ENCODE data around the gene ARHGEF7. TPM values are rescaled to one million over a fixed set of nuclear protein-coding genes. Genes with fewer than 3 reads are reported as not detected.

Gene ARHGEF7
- total RNA-seq, 2 experiments from 2014 or later, result 39.5 to 51.3 TPM

- Histone ChIP-seq H3K79me2 (ENCODE audit: insufficient read depth, low read depth, low read length) (no peaks in the 10 kb centered on the region), H3K4me2 (ENCODE audit: low read length) (no peak overlapping the region), H3K27ac (ENCODE audit: low read depth, low read length, poor library complexity, severe bottlenecking) (no peak overlapping the region), H4K20me1 (ENCODE audit: insufficient read depth, low read length) (no peaks in the 10 kb centered on the region), H3K9me3 (ENCODE audit: low read length) (no peaks in the 10 kb centered on the region), H2AFZ (ENCODE audit: low read length) (no peak overlapping the region), H3K4me3 (ENCODE audit: low read depth, low read length, poor library complexity, severe bottlenecking) (no peak overlapping the region), H3K36me3 (ENCODE audit: insufficient read depth, low read length) (no peaks in the 10 kb centered on the region), H3K9me2 (ENCODE audit: insufficient read depth, low read length) (no peaks in the 10 kb centered on the region), H3K4me1 (ENCODE audit: insufficient read depth, low read length, poor library complexity, severe bottlenecking) (no peaks in the 10 kb centered on the region)
- ChIA-PET CTCF (ENCODE audit: unreplicated experiment) (no interaction called here), POLR2A (no interaction called here)
- no TSS peak for BruUV-seq (replicated peaks)
- TF ChIP-seq EZH2phosphoT487 (IDR thresholded peaks at IDR 0.05; ENCODE audit: borderline replicate concordance, low read depth, low read length) (no peak), CTCF (conservative IDR thresholded peaks at IDR 0.05; ENCODE audit: low read length) (no peak)
- no peak for DNase-seq (ENCODE audit: low spot score)
- intact Hi-C loops (cut with micrococcal nuclease; ENCODE audit: unreplicated experiment), result no loop called here
Observed at GRCh38 chr13:111139452-111139851, 24.3 kb downstream of the ARHGEF7 start.

- no TSS peak for BruUV-seq (replicated peaks)
- POLR2A ChIA-PET, result interaction anchor here (1.2 kb wide), 1 partner anchor 11 kb away, joined by 4 read pairs; no protein-coding TSS in a partner anchor
Observed at GRCh38 chr13:111139873-111140561, 24.9 kb downstream of the ARHGEF7 start.

More at GRCh38 chr13:111139873-111140561, 24.9 kb downstream of the ARHGEF7 start:
- Histone ChIP-seq H3K9me2 (ENCODE audit: insufficient read depth, low read length) (no peaks in the 10 kb centered on the region), H4K20me1 (ENCODE audit: insufficient read depth, low read length) (no peaks in the 10 kb centered on the region), H3K36me3 (ENCODE audit: insufficient read depth, low read length) (no peaks in the 10 kb centered on the region), H3K4me2 (ENCODE audit: low read length) (no peak overlapping the region), H3K4me1 (ENCODE audit: insufficient read depth, low read length, poor library complexity, severe bottlenecking) (no peaks in the 10 kb centered on the region), H2AFZ (ENCODE audit: low read length) (no peak overlapping the region), H3K4me3 (ENCODE audit: low read depth, low read length, poor library complexity, severe bottlenecking) (no peak overlapping the region), H3K79me2 (ENCODE audit: insufficient read depth, low read depth, low read length) (no peaks in the 10 kb centered on the region), H3K27ac (ENCODE audit: low read depth, low read length, poor library complexity, severe bottlenecking) (no peak overlapping the region), H3K9me3 (ENCODE audit: low read length) (no peaks in the 10 kb centered on the region)
- DNase-seq (ENCODE audit: low spot score), result no peak
- CTCF ChIA-PET (ENCODE audit: unreplicated experiment), result no interaction called here
- intact Hi-C loops (cut with micrococcal nuclease; ENCODE audit: unreplicated experiment), result no loop called here
- TF ChIP-seq CTCF (conservative IDR thresholded peaks at IDR 0.05; ENCODE audit: low read length) (no peak), EZH2phosphoT487 (IDR thresholded peaks at IDR 0.05; ENCODE audit: borderline replicate concordance, low read depth, low read length) (no peak)
